ENCODE results near the gene SLC22A6.
A peak's percentile ranks its signal among the peaks of the same experiment; 100 is the strongest.

Gene SLC22A6

GRCh38 chr11:63015521-63016215 is 30.9 kb upstream of the SLC22A6 start, which contains the start of gene SLC22A8:
TSS of gene SLC22A8 (minus strand) at chr11:63015841. CDS start at chr11:63014958, 883 bp downstream.
- Histone ChIP-seq H3K9ac (ENCODE audit: low read length) (no peak within 1 kb of the TSS), H3K14ac (ENCODE audit: low read length in 2 of 2) (peak within 1 kb of the TSS in 1 of 2 experiments; percentile 48), H4K8ac (ENCODE audit: low read length) (no peak within 1 kb of the TSS), H3K4me1 (ENCODE audit: control insufficient read depth, insufficient read depth, low read depth, low read length) (peaks cover 15% of the 10 kb centered on the region), H3K36me3 (ENCODE audit: control insufficient read depth in 1 of 2, insufficient read depth in 2 of 2, low read depth in 1 of 2, low read length in 2 of 2) (no peaks in the 10 kb centered on the region), H2AFZ (ENCODE audit: low read depth, low read length) (no peak within 1 kb of the TSS), H2BK5ac (ENCODE audit: low read depth, low read length, poor library complexity, severe bottlenecking) (no peak within 1 kb of the TSS), H4K91ac (ENCODE audit: low read length) (no peak within 1 kb of the TSS), H3K9me3 (ENCODE audit: control insufficient read depth, low read length) (no peaks in the 10 kb centered on the region), H3K4me3 (ENCODE audit: insufficient read depth in 1 of 2, low read depth in 1 of 2, low read length in 2 of 2) (no peak within 1 kb of the TSS), H3K79me1 (replicated peaks; ENCODE audit: low read length, poor library complexity, severe bottlenecking) (no peaks in the 10 kb centered on the region), H2BK120ac (ENCODE audit: low read depth, low read length) (no peak within 1 kb of the TSS), H3K27ac (ENCODE audit: low read length, poor library complexity, severe bottlenecking) (no peak within 1 kb of the TSS), H3K18ac (ENCODE audit: low read depth in 1 of 2, low read length in 2 of 2) (no peak within 1 kb of the TSS), H3K4me2 (ENCODE audit: low read length, poor library complexity, severe bottlenecking) (no peak within 1 kb of the TSS), H3K27me3 (ENCODE audit: control insufficient read depth in 1 of 2, insufficient read depth in 1 of 2, low read length in 2 of 2) (peaks cover 69 to 88% of the 10 kb centered on the region in 2 experiments), H2BK12ac (ENCODE audit: low read length in 2 of 2) (no peak within 1 kb of the TSS), H3K23ac (ENCODE audit: low read length in 2 of 2) (no peak within 1 kb of the TSS), H3K4ac (ENCODE audit: low read depth in 1 of 2, low read length in 2 of 2) (no peak within 1 kb of the TSS), H2BK15ac (ENCODE audit: low read depth, poor library complexity, severe bottlenecking) (no peak within 1 kb of the TSS), H2AK5ac (ENCODE audit: low read length, severe bottlenecking) (no peak within 1 kb of the TSS)
- DNase-seq: no peak
- 72% methylated on average over 18 of the region's 18 CpGs for WGBS

GRCh38 chr11:63014408-63015055 is 29.8 kb upstream of the SLC22A6 start:
- Histone ChIP-seq H3K23ac (ENCODE audit: low read length in 2 of 2) (no peak overlapping the region), H2BK5ac (ENCODE audit: low read depth, low read length, poor library complexity, severe bottlenecking) (no peak overlapping the region), H3K4me1 (ENCODE audit: control insufficient read depth, insufficient read depth, low read depth, low read length) (peaks cover 14% of the 10 kb centered on the region), H3K79me1 (replicated peaks; ENCODE audit: low read length, poor library complexity, severe bottlenecking) (no peaks in the 10 kb centered on the region), H4K8ac (ENCODE audit: low read length) (no peak overlapping the region), H3K4me3 (ENCODE audit: insufficient read depth in 1 of 2, low read depth in 1 of 2, low read length in 2 of 2) (no peak overlapping the region), H2BK120ac (ENCODE audit: low read depth, low read length) (no peak overlapping the region), H4K91ac (ENCODE audit: low read length) (no peak overlapping the region), H3K4ac (ENCODE audit: low read depth in 1 of 2, low read length in 2 of 2) (no peak overlapping the region), H2BK12ac (ENCODE audit: low read length in 2 of 2) (no peak overlapping the region), H2AK5ac (ENCODE audit: low read length, severe bottlenecking) (no peak overlapping the region), H2BK15ac (ENCODE audit: low read depth, poor library complexity, severe bottlenecking) (no peak overlapping the region), H3K9ac (ENCODE audit: low read length) (no peak overlapping the region), H3K4me2 (ENCODE audit: low read length, poor library complexity, severe bottlenecking) (no peak overlapping the region), H3K9me3 (ENCODE audit: control insufficient read depth, low read length) (no peaks in the 10 kb centered on the region), H3K18ac (ENCODE audit: low read depth in 1 of 2, low read length in 2 of 2) (no peak overlapping the region), H3K27me3 (ENCODE audit: control insufficient read depth in 1 of 2, insufficient read depth in 1 of 2, low read length in 2 of 2) (peaks cover 71 to 93% of the 10 kb centered on the region in 2 experiments), H2AFZ (ENCODE audit: low read depth, low read length) (no peak overlapping the region), H3K27ac (ENCODE audit: low read length, poor library complexity, severe bottlenecking) (no peak overlapping the region), H3K14ac (ENCODE audit: low read length in 2 of 2) (peak overlapping the region in 1 of 2 experiments; percentile 11), H3K36me3 (ENCODE audit: control insufficient read depth in 1 of 2, insufficient read depth in 2 of 2, low read depth in 1 of 2, low read length in 2 of 2) (no peaks in the 10 kb centered on the region)
- DNase-seq: no peak
- WGBS: 81% methylated on average over 13 of the region's 13 CpGs

- no peaks in the 10 kb centered on the region for H3K9me3 ChIP-seq (ENCODE audit: control insufficient read depth, low read length)
- no peak overlapping the region for H2BK120ac ChIP-seq (ENCODE audit: low read depth, low read length)
- H2AK5ac ChIP-seq (ENCODE audit: low read length, severe bottlenecking): no peak overlapping the region
- H2BK12ac ChIP-seq (ENCODE audit: low read length in 2 of 2): no peak overlapping the region
- H3K79me1 ChIP-seq (replicated peaks; ENCODE audit: low read length, poor library complexity, severe bottlenecking): no peaks in the 10 kb centered on the region
- H3K27me3 ChIP-seq (ENCODE audit: control insufficient read depth in 1 of 2, insufficient read depth in 1 of 2, low read length in 2 of 2): peaks cover 58 to 81% of the 10 kb centered on the region in 2 experiments
- H3K4me3 ChIP-seq (ENCODE audit: insufficient read depth in 1 of 2, low read depth in 1 of 2, low read length in 2 of 2): no peak overlapping the region
- H4K91ac ChIP-seq (ENCODE audit: low read length): no peak overlapping the region
- H2BK5ac ChIP-seq (ENCODE audit: low read depth, low read length, poor library complexity, severe bottlenecking): no peak overlapping the region
- H3K4ac ChIP-seq (ENCODE audit: low read depth in 1 of 2, low read length in 2 of 2): no peak overlapping the region
- H3K9ac ChIP-seq (ENCODE audit: low read length): no peak overlapping the region
- H3K36me3 ChIP-seq (ENCODE audit: control insufficient read depth in 1 of 2, insufficient read depth in 2 of 2, low read depth in 1 of 2, low read length in 2 of 2): no peaks in the 10 kb centered on the region
- H3K4me1 ChIP-seq (ENCODE audit: control insufficient read depth, insufficient read depth, low read depth, low read length): peaks cover 12% of the 10 kb centered on the region
- no peak overlapping the region for H3K23ac ChIP-seq (ENCODE audit: low read length in 2 of 2)
- 86% methylated on average over 1 of the region's 1 CpG for WGBS
- no peak overlapping the region for H3K18ac ChIP-seq (ENCODE audit: low read depth in 1 of 2, low read length in 2 of 2)
- H4K8ac ChIP-seq (ENCODE audit: low read length): no peak overlapping the region
- H2BK15ac ChIP-seq (ENCODE audit: low read depth, poor library complexity, severe bottlenecking): no peak overlapping the region
- no peak overlapping the region for H3K27ac ChIP-seq (ENCODE audit: low read length, poor library complexity, severe bottlenecking)
- no peak overlapping the region for H3K14ac ChIP-seq (ENCODE audit: low read length in 2 of 2)
- no peak overlapping the region for H3K4me2 ChIP-seq (ENCODE audit: low read length, poor library complexity, severe bottlenecking)
- H2AFZ ChIP-seq (ENCODE audit: low read depth, low read length): no peak overlapping the region
- no peak for DNase-seq
These were observed 28.1 kb upstream of the SLC22A6 start for GRCh38 chr11:63012839-63013238.

- H3K23ac ChIP-seq (ENCODE audit: low read length in 2 of 2): no peak overlapping the region
- 76% methylated on average over 11 of the region's 11 CpGs for WGBS
- peaks cover 10% of the 10 kb centered on the region for H3K4me1 ChIP-seq (ENCODE audit: control insufficient read depth, insufficient read depth, low read depth, low read length)
- no peak overlapping the region for H3K9ac ChIP-seq (ENCODE audit: low read length)
- no peak overlapping the region for H3K14ac ChIP-seq (ENCODE audit: low read length in 2 of 2)
- no peak overlapping the region for H4K91ac ChIP-seq (ENCODE audit: low read length)
- H3K79me1 ChIP-seq (replicated peaks; ENCODE audit: low read length, poor library complexity, severe bottlenecking): no peaks in the 10 kb centered on the region
- H2AK5ac ChIP-seq (ENCODE audit: low read length, severe bottlenecking): no peak overlapping the region
- H3K4me3 ChIP-seq (ENCODE audit: insufficient read depth in 1 of 2, low read depth in 1 of 2, low read length in 2 of 2): no peak overlapping the region
- H3K4me2 ChIP-seq (ENCODE audit: low read length, poor library complexity, severe bottlenecking): no peak overlapping the region
- no peak overlapping the region for H3K27ac ChIP-seq (ENCODE audit: low read length, poor library complexity, severe bottlenecking)
- H2BK12ac ChIP-seq (ENCODE audit: low read length in 2 of 2): no peak overlapping the region
- no peak overlapping the region for H2AFZ ChIP-seq (ENCODE audit: low read depth, low read length)
- H3K4ac ChIP-seq (ENCODE audit: low read depth in 1 of 2, low read length in 2 of 2): no peak overlapping the region
- H2BK15ac ChIP-seq (ENCODE audit: low read depth, poor library complexity, severe bottlenecking): no peak overlapping the region
- no peak for DNase-seq
- no peak overlapping the region for H2BK120ac ChIP-seq (ENCODE audit: low read depth, low read length)
- H3K18ac ChIP-seq (ENCODE audit: low read depth in 1 of 2, low read length in 2 of 2): no peak overlapping the region
- peaks cover 58 to 81% of the 10 kb centered on the region in 2 experiments for H3K27me3 ChIP-seq (ENCODE audit: control insufficient read depth in 1 of 2, insufficient read depth in 1 of 2, low read length in 2 of 2)
- no peak overlapping the region for H4K8ac ChIP-seq (ENCODE audit: low read length)
- H3K9me3 ChIP-seq (ENCODE audit: control insufficient read depth, low read length): no peaks in the 10 kb centered on the region
- no peak overlapping the region for H2BK5ac ChIP-seq (ENCODE audit: low read depth, low read length, poor library complexity, severe bottlenecking)
- H3K36me3 ChIP-seq (ENCODE audit: control insufficient read depth in 1 of 2, insufficient read depth in 2 of 2, low read depth in 1 of 2, low read length in 2 of 2): no peaks in the 10 kb centered on the region
These were observed 27.7 kb upstream of the SLC22A6 start for GRCh38 chr11:63012430-63012829.

Measured in mesenchymal stem cell (in vitro differentiated cells and primary cell).